GM18519 (cell line): ENCODE measurements around the gene RAB3IL1.

ENCODE experiments used
- ATAC-seq: cut with Tn5 transposase; IDR thresholded peaks from one replicate; pipeline ENCODE4 v1.9.1; 2021; ENCODE audit warnings: mild to moderate bottlenecking, moderate library complexity; ENCODE audit not compliant: unreplicated experiment, low FRiP score

Gene RAB3IL1

DNA sequence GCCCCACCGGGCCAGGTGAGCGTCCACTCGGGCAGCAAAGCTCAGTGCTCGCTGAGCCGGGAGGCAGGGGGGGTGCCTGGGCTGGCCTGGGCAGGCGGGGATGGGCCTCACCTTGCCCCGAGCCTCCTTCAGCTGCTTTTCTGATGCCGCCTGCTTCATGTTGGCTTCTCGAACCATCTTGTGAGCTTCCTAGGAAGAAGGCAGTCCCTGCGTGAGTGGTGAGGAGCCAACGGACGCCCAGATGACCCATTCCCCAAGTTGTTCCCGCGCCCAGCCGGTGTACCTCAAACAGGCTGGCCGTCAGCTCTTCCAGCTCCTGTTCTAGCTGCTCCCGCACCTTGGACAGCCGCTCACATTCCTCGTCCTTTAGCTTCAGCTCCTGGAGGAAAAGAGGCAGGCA, 10.1 kb downstream of the RAB3IL1 start:
- ATAC-seq: no peak

DNA sequence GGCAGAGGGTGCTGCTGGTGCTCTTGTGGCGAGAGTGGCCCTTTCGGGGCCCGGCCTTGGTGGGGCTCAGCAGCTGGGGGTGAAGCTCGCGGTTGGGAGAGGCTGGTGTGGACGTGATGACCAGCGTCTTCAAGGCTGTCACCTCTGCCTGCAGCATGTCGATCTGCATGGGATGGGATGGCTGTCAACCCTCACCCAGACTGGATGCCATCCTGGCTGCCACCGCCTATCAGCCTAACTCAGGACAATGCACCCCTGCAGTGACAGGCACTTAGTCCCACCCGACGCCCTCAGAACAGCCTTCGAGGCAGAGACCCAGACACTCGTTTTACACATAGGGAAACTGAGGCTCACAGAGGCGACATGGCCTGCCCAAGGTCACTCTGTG, 10.8 kb downstream of the RAB3IL1 start:
- ATAC-seq: no peak

DNA sequence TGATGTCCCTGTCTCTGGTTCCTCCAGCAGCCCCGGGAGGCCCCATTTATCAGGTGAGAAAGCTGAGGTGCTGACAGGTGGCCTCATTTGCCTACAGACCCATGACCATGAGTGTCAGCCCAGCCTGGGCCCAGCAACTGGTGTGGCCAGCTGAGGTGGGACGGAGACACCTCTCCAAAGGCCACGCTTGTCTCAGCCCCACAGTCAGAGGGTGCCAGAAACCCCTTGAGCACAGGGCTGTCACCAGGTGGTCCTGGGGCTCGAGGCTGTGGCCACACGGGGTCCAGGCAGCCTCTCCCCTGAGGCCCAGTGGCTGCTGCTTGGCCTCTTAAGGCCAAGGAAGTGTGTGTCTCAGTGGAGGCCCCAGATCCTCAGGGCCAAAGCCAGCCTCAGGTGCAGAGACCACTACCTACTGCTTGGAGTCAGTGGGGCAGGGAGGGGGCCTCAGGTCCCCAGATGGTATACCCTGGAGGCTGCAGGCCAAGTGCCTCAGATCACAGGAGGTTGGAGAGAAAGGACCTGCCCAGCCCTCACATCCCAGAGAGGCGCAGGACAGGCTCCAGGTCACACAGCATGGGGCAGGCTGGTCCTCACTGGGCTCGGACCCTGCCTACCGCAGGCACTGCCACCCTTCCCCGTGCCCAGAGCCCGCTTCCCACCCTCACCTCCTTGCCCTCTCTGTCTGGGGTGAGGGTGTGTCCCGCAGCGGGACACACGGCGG, 11.4 kb downstream of the RAB3IL1 start:
- no peak for ATAC-seq

DNA sequence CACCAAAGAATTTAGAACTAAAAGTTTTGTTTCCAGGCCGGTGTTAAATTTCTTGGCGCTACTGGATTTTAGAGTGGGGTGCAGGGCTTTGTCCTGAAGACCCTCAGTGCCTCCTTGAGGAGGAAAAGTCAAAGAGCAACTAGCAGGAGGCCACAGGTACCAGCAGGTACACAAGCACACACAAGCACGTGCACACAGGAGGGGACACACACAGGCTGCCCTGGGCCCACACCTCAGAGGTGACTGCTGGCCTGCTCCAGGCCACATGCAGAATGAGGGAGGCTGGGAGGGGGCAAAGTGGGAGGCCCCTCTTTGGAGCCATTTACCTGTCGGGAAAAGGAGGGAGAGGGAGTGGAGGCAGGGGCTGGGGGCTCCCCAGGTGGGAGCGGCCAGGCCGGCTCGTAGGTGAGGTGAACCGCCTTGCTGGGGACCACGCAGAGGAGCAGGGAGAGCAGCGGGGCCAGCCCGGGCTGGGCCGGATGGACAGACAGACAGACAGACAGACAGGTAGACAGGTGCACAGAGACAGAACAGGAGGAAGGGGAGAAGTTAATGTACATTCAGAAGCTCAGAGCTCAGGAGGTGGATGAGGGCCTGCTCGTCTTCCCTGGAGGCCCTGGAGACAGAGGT, 12.2 kb downstream of the RAB3IL1 start:
- no peak for ATAC-seq

DNA sequence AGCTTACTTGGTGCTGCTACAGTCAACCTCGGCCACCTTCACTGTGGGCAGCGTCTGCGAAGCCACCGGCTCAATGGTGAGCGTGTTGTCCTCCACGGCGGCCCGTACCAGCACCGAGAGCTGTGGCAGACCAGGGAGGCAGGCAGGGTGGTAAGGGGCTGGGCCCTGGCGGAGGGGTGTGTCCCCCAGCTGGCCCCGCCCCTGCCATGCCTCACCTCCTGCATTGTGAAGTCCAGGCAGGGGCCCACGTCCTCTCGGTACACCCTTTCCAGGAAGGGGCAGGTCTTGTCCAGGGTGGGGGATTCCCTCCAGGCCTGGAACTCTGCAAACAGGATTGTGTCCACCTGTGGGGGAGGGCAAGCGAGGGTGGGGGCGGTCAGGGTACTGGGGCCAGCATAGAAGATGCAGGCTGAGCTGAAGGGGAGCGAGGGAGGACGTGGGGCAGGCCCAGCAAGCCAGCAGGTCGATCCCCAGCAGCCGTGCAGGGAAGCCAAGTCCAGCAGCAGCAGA, 12.8 kb downstream of the RAB3IL1 start:
- ATAC-seq: no peak

DNA sequence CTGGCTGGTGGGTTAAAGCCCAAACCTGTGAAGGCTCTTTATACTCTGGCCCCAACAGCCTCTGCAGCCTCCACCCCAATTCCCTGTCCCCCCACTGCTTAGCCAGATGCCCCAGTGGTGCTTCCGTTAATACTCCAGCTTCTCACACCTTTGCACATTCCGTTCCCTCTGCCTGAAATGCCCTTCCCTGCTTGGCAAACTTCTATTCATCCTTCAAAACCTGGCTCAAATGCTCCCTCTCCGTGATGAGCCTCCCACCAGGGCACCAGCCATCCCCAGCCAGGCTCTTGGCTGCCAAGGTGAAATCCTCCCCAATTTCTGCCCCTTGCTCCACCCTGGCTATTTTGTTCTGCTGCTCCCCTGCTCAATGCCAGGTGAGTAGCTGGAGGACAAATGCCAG, 13.5 kb downstream of the RAB3IL1 start:
- no peak for ATAC-seq

DNA sequence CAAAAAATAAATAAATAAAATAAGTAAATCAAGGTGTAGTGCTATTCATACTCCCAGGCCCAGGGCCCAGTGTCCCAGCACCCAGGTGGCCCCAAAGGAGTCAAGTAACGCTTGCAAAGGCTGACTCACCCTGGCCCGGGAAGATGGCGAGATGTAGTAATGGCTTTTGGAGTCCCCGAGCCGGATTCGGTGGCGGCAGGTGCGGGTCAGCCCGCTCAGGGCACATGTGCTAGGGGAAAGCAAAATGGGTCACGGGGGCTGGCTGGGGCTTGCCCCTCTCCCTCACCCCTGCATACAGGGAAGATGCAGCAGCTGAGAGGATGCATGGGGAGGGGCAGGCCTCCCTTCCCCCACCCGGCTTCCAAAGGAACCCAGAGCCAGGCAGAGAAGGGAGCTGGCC, 15.1 kb downstream of the RAB3IL1 start:
- ATAC-seq: no peak

DNA sequence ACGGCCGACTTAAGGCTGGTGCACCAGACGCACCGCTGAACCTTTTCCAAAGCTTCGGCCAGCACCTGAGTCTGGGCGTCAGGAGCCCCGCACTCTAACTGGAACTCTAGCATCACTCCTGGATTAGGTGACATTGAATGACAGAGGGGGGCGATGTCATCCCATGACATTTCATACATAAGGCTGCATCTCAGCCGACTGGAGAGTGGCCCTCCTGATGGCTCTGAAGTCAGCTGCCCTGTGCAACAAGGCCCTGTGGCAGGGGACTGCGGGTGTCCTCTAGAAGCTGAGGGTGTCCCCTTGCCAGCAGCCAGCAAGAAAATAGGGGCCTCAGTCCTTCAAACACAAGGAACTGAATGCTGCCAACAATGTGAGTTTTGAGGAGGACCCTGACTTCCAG, 16.0 kb downstream of the RAB3IL1 start:
- no peak for ATAC-seq

DNA sequence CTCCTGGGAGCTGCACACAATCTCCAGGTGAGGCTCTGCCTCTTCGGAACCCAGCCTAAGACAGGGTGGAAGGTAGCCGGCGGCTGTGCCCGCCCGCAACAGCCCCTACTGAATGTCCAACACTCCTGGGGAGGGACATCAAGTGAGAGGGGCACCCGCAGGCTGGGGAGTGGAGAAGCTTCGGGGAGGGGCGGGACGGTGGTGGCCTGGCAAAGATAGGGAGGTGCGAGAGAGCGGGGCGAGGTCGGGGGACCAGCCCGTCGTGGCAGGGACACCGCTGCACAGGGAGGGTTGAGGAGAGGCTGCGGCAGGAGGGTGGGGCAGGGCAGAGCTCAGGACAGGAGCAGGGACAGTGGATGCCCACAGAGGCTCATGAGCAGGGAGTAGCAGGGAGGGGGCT, 17.1 kb downstream of the RAB3IL1 start:
- no peak for ATAC-seq

DNA sequence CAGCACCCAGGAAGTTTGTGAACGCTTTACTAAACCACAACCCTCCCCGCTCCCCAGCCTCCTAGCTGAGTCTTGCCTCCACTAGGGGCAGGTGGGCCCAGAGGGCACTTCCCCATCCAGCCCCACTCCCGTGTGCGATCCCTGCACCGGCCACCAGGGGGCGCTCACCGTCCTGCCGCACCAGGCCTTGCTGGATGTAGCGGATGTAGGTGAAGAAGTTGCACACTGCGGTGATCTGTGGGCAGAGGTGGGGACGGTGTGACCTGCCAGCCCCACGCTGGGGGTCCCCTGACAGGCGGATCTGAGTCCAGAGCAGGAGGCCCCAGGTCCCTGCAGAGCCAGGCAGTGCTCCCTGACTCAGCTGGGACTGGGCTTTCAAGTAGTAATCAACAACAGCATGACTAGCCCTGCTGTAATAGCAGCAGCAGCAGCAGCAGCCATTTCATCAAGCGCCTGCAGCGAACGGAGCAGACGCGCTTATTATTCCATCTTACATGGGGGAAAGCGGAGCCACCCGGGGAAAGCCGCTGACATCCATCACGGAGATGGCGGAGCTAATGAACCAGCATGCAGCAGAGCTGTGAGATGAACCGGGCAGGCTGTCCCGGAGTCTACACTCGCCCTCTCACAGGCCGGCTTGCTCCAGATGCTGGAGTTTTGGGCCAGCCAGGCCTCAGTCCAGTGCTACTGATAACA, 18.1 kb downstream of the RAB3IL1 start:
- no peak for ATAC-seq

DNA sequence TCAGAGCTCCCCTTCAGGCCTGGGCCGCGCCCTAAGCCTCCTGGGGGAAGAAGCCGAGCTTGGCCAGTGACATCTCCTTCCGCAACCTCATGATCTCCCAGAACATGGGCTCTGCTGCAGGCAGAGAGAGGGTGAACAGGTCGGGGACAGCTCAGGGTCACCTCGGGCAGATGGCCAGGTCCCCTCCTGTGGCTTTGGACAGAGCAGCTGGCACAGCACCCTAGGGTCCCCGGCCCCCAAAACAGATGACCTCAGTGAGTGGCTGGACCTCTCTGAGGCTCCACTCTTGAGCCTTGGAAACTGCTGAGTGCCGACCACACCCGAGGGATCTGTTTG, 19.2 kb downstream of the RAB3IL1 start:
- no peak for ATAC-seq

DNA sequence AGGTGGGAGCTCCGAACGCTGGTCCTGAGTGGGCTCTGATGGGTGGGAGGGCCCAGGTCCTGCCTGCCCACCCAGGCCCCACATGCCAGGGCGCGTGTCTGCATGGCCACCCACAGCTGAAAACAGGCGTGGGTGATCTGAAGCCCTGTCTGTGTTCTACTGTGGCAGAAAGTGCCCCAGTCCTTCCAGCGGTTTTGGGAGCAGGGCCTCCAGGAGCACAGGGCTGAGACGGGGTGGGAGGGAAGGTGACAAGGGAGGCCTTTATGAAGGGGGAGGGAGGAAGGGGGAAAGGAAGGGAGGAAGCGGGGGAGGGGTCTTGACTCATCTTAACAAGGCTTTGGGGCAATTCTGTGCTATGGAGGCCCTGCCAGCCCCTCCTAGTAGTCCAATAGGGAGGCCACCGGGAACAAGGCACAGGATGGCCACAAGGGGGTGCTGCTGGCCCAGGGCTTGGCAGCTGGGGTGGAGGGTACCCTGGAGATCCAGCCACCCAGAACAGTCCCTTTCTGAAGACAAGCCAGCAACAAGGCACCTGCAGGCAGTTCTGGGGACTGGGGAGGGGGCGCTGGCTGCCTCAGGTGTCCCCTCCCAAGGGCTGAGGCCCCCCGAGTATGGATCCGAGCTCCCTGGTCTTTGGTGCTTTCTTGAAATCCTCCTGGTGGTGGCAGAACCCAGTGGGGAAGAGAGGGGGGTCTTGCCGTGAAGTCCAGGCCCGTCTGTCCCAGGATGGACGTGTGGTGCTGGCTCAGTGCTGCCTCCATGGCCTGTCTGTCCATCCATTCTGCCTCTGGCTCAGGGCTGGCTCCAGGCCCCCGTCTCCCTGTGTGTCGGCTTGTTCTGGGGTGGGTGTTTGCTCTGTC, 19.7 kb downstream of the RAB3IL1 start:
- ATAC-seq: no peak

DNA sequence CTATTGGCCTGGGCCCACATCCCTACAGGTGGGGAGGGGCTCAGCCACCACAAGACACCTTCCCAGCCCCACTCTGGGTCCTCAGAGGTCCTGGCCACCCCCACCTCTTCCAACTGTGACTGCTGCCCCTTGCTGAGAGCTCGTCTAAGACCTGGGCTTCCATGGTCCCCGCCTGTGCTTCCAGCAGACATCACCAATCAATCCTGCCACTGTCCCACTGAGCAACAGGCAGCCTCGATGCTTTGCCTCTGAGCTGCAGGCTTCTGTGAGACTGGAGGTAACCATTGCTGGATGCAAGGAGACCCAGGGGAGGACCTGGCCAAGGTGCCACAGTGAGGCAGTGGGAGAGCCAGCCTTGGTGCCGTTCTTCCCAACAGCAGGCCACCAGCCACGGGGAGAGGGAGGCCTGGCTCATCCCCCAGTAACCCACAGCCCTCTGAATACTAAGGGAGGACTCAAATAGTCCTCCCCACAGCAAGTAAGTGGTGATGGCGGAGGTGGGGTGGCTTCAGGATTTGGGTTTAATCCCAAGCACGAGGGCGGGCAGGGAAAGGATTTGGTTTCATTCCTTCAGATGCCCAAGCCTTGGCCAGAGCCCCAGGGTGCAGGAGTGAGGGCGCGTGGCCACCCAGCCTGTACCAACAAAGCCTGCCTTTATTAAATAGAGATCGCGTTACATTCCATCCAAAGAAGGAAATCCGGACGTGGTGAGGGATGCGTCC, 20.5 kb downstream of the RAB3IL1 start:
- no peak for ATAC-seq

DNA sequence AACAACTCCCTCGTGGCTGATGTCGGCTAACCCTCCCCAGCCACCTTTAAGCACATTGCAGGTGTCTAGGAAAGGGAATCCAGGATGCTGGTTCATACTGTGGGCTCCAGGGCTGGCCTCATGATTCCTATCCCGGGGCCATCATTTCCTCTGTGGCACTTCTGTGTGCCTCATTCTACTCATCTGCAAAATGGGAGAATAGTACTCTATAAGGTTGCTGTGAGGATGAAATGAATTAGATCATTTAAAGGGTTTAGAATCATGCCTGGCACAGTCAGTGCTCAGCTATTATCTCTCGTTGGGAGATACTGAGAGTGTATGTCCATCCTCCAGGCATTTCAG, 21.7 kb downstream of the RAB3IL1 start:
- no peak for ATAC-seq

DNA sequence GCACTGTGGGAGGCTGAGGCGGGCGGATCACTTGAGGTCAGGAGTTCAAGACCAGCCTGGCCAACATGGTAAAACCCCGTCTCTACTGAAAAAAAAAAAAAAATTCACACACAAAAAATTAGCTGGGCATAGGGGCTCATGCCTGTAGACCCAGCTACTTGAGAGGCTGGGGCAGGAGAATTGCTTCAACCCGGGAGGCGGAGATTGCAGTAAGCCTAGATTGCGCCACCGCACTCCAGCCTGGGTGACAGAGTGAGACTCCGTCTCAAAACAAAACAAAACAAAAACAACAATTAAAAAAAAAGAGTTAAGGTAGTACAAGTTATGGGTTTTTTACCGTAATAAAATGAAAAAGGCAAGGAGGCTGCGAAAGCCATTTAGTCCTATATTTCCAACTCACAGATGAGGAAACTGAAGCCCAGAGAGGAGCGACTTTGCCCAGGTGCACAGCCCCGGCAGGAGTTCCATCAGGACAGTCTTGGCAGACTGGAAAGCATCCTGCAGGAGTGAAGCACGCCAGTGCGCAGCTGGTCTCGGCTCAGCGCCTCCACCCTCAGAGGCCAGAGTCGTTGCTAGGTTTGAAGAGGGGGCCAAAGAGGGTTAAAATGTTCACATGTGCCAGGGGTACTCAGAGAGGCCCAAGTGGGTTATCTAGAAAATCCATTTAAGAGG, 22.2 kb downstream of the RAB3IL1 start:
- ATAC-seq: no peak

DNA sequence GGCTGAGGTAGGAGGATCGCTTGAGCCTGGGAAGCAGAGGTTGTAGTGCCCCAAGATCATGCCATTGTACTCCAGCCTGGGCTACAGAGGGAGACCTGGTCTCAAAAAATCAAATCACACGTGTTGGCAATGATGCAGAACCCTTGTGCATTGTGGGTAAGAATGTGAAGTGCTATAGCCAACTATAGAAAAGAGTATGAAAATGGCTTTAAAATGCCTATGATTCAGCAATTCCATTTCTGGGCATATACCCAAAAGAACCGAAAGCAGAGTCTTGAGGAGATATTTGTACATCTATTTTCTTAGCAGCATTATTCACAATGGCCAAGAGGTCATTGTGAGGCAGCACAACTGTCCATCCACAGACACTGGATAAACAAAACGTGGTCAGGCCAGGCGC, 23.4 kb downstream of the RAB3IL1 start:
- no peak for ATAC-seq

DNA sequence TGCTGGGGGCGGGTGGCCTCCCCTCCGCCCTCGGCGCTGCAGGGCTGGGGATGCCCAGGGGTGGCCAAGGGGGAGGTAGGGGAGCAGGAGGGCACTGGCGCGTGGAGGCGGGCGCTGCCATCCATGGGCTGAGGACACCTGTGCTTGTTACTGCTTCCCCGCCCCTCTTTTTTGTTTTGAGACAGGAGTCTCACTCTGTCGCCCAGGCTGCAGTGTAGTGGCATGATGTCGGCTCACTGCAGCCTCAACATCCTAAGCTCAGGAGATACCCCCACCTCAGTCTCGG, 25.3 kb downstream of the RAB3IL1 start:
- no peak for ATAC-seq

DNA sequence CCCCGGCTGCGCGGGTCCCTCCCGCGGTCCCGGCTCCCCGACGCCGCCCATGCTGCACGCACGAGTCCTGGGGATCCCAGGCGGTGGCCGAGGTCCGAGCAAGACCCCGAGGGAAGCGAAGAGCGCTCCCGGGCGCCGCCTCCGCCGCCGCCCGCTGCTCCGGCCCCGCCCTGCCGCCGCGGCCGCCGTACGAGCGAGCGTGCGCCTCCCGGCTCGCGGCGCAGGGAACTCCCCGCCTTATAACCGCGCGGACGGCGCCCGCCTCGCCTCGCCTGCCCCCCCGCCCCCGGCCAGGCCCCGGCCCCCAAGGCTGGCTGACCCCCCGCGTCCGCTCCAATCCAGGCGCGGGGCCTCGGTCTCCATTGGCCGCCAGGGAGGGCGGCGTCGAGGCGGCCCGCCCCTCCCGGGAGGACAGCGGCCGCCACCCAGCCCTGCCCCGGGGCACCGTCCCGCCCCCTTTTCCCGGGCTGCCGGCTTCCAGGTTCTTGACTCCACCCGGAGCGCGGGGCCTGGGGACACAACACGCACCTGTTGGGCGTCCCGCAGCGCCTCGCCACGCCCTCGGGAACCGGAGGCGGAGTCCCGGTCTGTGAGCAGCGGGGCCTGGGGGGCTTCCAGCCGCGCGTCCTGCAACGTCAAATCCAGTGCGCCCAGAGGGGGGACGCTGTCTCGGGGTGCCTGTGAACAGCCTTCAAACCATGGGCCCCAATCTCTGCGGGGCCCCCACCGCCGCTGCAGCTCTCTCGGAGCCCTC, 25.9 kb downstream of the RAB3IL1 start, which contains the start of gene FADS3:
FADS3 (minus strand) TSS at position 215 of the 754 bp plus-strand sequence; CDS start at position 51, 164 bp downstream.
- ATAC-seq: no peak
